GM18858 (cell line): ENCODE data around the gene GGA2.
A peak's percentile ranks its signal among the peaks of the same experiment; 100 is the strongest.
"Not testable (repeated sequence)": the region's sequence is repeated elsewhere in the genome, so short reads cannot be mapped to it uniquely, and the experiment has no call there.

Experiments used
- ATAC-seq: cut with Tn5 transposase; IDR thresholded peaks from one replicate; pipeline ENCODE4 v1.9.1; 2021; ENCODE audit not compliant: unreplicated experiment

The GGA2 gene

DNA sequence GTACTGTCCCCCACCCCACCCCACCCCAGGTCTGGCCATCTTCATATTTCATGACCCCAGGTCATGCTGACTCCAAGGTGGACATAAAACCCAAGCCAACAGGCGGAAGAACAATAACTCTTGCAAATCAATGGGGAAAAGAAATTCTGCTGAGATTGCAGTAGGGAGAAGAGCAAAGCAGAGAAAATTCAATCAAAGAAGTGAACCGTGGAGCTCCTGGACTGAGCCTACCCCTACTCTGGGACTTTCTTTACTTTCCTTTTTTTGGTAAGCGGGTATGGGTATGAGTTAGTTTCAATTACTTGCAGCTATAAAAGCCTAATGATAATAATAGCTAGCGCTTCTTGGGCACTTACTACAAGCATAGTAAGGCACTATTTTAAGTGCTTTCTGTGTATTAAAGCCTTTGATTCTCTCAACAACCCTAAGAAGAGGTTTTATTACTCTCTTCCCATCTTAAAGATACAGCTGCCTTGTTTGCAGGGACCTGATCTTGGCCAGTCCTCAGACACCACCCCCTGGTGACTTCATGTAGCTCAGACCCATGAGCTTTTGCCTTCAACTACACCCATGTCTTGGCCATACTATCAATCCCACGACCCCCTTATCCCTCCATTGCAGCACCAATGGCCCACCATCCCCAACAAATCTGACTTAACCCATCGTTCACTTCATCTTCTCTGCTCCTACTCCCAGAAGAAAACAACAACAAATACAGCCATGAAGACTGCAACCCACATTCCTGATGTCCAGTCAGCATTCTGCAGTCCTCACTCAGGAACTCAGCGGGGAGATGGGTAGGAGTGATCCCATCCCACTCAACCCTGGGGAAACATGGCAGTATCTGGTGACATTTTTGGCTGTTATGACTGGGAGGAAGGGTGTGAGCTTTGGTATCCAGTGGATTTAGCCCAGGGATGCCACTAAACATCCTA lies 4.4 kb downstream of the GGA2 start:
- no peak for ATAC-seq

DNA sequence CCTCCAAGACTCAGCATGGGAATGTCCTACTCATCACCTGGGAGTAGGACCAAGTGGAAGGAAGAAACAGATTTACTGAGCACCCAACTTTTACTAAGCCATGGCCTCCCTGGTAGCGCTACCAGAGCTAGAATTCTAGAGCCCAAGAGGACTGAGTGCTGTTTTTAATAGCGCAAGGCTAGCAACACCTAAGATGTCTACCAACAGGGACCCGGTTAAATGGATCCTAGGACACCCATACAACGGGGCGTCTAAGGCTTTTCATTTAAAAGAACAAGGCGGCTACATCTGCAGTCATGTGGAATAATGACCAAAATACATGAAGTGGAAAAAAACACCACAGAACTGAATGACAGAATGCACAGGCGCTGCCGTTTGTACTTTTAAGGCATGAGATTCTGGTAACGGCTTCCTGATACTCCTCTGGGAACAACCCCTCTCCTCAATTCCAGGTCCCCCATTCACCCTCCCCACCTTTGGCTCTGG lies 5.1 kb downstream of the GGA2 start:
- peak; percentile 3 for ATAC-seq

DNA sequence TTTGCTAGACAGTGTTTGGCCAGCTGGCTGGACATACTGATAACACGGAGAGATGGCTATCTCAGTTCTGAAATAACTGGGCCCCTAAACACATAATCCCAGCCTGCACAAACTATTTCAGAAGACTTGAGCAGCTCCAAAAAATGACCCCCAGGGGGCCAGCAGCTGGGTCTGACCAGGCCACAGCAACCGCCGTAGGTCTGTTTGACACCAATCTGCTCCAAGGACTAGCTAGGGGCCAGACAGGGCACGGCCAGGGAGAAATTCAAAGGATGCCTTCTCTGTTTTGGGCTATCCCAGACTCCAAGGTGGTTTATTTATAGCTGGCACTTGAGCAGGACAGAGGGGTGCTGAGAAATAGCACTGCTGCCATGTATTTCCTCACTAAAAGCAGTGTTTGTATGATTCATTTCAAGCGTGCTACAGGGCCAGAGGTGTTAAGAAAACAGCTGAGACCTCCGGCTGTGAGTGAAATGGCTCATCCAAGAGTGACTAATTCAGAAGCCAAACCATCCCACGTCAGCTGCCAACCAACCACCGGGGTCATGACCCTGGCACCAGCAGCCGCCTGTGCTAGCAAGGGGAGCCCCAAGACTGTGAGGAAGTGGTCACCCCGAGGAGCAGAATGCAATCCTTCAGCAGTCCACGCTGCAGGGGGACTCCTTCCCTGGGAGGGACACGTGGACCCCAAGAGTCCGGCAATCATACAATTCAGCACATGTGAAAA lies 5.7 kb downstream of the GGA2 start:
- ATAC-seq = peak; percentile 62

DNA sequence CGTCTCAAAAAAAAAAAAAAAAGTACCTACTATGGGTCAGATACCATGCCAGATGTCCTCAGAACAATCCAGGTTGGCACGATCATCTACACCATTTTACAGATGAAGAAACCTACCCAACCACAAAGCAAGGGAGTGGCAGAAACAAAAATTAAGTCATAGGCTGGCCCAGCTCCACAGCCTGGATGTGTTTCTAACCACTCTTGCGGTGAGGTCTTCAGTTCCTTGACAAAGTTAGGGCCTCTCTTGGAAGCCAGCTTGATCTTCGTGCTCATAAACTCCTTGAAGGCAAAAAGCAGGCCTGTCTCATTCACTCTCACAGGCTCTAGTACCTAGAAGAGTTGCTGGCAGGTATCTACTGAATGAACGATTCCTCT lies 6.2 kb downstream of the GGA2 start:
- ATAC-seq = no peak

DNA sequence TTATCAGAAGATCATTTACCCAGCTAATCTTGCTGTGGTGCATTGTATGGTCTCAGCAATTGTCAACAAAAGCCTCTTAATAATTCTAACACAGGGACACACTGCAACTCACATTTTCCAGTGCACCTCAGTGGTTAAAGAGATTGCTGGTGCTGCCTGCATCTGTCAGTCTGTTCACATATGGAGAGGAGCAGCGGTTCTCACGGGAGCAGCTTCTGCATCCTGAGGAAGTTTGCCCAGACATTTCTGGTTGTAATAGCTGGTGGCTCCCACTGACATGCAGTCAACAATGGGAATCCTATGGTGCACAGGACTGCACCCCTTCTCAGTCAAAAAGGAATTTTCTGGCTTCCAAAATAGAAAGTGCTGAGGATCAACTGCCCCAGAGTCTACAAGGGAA lies 7.8 kb downstream of the GGA2 start:
- ATAC-seq = no peak

DNA sequence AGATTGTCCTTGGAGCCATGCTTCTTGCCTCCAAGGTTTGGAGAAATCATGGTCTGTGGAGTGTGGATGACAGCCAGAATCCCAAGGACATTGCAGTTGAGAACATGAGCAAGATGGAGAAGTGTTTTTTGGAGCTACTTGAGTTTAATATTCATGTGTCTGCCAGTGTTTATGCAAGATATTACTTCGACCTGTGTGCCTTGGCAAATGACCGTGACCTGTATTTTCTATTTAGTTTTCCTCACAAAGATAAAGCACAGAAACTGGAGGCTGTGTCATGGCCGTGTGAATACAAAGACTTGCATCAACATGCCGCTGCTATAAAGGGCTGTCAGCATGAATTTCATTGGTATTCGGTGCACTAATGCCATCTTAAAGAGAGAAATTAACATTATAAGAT lies 9.0 kb downstream of the GGA2 start:
- ATAC-seq = no peak

DNA sequence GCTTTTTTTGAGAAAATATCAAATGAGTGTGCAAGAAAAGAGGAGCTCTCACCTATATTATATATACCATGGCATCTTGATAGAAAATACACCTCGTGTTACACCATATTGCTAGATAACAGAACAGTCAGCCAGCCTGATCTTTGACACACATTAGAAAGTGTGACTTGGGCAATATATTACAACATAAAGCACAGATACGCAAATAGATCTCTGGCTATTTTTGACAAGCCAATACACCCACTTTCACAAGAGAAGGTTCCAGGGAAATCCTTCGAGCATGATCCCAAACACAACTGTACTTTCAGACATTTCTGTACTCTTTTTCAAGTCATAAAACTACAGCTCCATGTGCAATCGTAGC lies 9.4 kb downstream of the GGA2 start:
- ATAC-seq = no peak

DNA sequence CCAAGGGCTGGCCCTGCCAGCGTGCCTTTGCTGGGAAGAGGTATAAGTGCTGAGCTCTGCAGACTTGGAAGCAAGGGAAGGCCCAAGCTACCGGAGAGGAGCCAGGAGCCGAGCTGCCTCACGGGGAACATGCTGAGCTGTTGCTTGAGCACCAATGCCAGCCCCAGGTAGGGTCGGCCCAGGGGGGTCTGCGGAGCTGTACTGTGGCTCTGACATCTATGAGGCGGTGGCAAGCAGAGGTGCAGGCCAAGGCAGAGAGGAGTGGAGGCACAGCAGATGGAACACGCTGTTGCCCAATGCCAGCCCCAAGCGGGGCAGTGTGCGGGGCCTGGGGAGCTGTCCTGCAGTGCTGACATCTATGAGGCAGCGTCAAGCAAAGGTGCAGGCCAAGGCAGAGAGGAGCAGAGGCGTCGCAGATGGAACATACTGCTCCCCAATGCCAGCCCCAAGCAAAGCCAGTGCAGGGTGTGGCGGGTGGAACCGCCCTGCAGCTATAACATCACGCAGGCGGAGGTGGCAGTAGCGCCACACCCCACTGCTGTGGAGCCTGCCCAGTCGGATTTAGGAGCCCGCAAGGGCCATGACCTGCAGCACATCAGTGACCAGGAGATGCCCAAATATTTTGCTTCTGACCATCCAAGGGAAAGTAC lies 10.0 kb downstream of the GGA2 start:
- no peak for ATAC-seq

DNA sequence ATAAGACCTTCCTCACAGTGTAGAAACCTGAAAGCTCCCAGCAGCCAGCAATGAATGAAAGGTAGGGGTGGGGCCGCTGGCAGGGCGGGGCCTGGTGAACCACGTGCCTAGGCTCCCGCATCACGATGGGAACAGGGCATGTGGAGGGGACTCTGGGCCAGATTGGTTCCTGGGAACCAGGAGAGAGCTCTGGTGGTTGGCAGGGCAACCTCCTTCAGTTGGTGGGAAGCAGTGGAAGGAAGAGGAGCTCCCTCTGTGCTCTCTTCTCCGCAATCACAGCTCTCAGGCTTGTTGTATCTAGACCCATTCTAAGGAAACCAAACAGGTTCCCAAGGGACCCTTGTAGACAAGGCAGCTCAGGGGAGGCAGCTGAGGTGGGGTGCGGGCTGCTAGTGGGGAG lies 10.5 kb downstream of the GGA2 start:
- no peak for ATAC-seq

DNA sequence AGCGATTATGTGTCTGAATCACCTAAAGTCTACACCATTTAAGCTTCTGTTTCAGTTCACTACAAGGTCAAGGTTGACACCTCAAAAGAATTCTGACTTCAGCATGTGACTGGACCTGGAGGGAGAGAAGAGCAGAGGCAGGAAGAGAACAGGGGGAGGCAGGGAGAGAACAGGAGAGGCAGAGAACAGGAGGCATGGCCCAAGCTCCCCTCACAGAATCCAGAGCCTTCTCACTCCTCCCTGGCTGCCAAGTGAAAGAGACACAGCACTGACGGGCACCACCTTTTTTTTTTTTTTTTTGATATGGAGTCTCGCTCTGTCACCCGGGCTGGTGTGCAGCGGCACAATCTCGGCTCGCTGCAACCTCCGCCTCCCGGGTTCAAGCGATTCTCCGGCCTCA lies 11.4 kb downstream of the GGA2 start:
- no peak for ATAC-seq

DNA sequence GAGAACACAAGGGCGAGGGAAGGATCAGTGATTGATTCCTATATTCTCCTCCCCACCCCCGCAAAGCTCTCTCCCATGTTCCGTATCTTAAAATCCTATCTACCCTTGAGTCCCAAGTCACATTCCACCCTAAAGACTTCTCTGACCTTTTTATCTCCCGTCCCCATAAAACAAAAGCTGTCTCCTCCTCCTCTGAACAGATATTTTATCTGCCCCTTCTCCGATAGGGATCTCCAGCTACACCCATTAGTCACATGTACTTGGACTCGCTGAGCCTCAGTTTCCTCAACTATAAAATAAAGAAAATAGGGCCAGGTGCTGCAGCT lies 12.8 kb downstream of the GGA2 start:
- ATAC-seq = no peak

DNA sequence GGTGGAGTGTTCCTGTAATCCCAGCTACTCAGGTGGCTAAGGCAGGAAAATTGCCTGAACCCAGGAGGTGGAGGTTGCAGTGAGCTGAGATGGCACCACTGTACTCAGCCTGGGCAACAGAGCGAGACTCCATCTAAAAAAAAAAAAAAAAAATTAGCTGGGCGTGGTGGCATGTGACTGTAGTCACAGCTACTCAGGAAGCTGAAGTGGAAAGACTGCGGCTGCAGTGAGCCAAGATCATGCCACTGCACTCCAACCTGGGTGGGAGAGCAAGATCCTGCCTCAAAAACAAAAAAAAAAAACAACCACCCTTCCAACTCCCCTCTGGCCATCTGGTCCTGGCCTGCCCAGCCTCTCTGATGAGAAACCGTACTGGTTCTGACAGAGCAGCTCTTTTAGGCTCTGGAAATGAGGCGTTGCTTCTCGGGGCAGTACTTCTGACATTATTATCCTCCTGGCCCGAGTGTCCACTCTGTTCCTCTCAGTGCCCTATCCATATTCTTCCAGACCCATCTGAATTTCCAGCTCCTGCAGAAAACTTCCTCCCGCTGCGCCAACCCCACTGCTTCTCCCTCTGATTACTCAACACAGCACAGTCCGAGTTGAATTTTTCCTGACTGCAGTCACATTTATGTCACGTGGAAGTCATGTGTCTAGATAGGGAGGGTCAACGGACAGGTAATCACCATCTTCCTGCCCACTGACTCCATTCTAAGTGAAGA lies 13.3 kb downstream of the GGA2 start:
- ATAC-seq = no peak

DNA sequence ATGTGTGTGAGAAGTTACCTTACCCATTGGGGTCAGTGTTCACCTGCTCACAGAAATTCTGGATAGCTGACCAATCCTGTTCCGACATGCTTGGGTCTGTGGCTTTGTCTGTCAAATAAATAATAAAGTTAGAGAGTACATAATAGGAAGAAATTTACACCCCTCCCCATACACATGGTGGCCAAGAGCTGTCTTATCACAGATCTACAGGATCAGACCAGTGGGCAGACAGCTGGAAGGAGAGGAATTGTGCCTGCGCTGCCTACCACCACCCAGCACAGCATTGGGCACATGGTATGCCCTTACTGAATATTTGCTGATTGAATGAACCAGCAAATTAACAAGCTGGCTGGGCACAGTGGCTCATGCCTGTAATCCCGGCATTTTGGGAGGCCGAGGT lies 14.6 kb downstream of the GGA2 start:
- ATAC-seq = no peak

DNA sequence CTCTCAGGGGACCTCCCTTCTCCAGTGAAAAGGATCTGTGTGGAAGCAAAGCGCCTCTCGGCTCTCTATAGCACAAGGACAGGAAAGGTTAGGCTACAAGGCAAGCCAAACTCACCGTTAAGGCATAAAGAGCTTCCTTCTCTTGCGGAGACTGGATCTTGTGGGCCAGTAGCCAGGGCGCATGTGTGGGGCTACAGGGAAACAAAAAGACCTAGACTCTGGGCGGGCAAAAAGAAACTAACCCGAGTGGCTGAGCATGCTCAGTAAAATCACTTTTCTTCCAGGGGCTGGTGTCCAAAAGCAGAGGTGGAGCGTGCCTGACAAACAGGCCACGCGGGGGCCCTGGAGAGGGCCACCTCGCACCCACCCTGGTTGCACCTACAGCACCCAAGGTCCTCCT lies 16.1 kb downstream of the GGA2 start:
- no peak for ATAC-seq

DNA sequence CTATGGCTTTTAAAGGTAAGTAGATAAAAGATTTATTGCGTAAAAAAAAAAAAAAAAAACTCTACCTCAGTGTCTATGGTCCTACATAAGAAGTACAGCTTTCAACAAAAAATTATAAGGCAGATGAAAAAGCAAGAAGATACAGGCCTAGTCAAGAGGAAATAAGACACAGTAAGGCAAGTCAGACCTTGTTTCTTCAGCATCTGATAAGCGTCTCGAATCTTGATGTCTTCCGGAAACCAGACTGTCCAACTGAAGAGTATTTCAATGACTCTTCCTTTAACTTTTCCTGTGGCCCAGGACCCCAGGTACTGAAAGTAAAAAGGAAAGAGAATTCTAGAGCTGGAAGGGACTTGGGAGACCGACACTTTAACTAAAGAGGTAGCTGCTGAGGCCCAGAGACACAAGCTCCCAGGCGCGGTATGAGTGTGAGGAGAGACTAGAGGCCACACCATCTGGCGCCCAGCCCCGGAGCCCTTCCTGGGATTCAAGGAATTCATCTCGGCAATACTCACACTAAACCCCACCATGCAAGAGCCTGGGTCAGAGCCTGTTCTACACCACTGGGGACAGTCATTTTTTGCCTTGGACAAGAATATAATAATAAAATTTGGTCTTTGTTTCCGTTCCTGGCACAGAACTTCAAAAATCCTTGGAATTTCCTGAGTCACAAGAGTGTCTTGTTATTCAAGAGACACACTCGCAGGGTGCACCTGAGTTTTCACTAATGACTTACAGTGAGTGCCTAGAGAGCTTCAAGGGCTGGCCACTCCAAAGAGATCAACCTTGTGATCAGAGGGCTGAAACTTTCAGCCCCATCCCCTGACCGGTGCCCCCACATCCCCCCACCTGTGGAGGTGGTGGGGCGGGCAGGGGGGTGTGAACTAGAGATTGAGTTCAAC lies 18.6 kb downstream of the GGA2 start:
- ATAC-seq = no peak

DNA sequence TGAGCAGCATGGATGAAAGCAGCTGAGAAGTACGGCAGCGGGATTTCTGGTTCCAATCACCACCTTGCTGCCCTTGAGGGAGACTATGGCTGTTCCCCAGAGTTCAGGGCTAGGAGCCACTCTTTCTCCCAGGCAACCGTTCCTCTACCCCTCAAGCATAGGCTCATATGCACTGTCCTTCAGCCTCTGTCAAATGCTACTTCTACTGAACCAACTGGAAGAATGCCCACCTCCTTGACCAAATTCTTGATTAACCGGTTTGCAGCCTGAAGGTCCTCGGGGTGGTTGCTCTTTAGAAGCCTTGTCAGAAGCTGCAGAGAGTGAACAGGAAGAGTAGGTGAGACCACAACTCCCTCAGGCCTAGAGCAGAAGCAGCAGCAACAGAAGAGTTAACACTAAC lies 23.8 kb downstream of the GGA2 start:
- no peak for ATAC-seq

DNA sequence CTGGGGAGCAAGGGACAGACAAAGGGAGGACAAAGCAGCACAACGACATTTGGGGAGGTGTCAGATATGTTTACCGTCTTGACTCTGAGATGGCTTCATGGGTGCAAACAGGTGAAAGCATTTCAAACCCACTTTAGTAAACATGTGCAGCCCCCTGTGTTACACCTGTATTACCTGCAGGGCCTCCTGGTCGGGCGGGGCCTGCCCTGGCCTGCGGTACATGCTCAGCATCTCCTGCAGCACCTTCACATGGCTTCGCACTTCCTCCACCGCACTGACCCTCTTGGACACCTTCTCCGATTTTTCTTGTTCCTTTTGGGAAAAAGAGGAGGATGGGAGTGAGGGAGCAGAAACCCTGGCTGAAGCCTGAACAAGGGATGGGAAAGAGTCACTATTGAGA lies 24.5 kb downstream of the GGA2 start:
- no peak for ATAC-seq

DNA sequence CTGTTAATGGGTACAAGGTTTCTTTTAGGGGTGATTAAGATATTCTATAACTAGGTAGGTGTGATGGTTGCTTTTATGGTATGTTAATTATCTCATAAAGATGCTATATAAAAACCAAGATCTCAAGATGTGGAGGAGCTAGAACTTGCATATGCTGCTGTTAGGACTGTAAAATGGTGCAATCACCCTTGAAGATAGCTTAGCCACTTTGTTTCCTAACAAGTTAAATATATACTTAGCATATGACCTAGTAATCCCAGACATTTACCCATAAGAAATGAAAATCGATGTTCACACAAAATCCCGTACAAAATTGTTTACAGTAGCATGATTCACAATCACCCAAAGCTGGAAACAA lies 25.1 kb downstream of the GGA2 start:
- no peak for ATAC-seq

DNA sequence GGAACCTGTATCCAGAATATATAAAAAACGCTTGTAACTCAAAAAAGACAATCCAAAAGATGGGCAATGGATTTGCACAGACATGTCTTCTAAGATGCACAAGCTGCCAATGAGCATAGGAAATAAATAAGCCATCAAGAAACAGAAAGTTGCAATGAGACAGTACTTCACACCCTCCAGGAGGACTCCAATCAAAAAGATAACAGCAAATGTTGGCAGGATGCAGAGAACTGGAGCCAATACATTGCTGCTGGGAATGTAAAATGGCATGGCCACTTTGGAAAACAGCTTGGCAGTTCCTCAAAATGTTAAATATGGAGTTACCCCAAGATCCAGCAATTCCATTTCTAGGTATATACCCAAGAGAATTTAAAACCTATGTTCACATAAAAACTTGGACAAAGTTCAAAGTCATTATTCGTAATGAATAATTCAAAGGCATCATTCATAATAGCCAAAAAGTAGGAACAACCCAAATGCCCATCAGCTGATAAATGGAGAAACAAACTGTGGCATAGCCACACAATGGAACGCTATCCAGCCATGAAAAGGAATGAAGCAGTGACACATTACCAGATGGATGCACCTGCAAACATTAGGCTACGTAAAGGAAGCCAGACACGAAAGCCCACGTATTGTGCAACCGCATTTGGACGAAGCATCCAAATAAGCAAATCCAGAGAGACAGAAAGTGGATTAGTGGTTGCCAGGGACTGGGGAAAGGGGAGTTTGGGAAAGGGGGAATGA lies 25.6 kb downstream of the GGA2 start:
- ATAC-seq = no peak

DNA sequence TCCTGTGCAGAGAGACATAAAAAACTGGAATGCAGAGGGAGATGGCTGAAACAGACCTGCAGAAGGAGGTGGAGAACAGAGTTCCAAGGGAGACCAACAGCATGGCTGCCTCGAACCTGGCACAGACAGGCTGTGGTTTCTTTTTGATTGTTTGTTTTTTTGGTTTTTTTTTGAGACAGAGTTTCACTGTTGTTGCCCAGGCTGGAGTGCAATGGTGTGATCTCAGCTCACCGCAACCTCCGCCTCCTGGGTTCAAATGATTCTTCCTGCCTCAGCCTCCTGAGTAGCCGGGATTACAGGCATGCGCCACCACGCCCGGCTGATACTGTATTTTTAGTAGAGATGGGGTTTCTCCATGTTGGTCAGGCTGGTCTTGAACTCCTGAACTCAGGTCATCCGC lies 26.8 kb downstream of the GGA2 start:
- ATAC-seq = not testable (repeated sequence)
